ENCODE data around the gene MATN3.
"Not testable (repeated sequence)": the region's sequence is repeated elsewhere in the genome, so short reads cannot be mapped to it uniquely, and the experiment has no call there.

The MATN3 gene, protein sequence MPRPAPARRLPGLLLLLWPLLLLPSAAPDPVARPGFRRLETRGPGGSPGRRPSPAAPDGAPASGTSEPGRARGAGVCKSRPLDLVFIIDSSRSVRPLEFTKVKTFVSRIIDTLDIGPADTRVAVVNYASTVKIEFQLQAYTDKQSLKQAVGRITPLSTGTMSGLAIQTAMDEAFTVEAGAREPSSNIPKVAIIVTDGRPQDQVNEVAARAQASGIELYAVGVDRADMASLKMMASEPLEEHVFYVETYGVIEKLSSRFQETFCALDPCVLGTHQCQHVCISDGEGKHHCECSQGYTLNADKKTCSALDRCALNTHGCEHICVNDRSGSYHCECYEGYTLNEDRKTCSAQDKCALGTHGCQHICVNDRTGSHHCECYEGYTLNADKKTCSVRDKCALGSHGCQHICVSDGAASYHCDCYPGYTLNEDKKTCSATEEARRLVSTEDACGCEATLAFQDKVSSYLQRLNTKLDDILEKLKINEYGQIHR

DNA sequence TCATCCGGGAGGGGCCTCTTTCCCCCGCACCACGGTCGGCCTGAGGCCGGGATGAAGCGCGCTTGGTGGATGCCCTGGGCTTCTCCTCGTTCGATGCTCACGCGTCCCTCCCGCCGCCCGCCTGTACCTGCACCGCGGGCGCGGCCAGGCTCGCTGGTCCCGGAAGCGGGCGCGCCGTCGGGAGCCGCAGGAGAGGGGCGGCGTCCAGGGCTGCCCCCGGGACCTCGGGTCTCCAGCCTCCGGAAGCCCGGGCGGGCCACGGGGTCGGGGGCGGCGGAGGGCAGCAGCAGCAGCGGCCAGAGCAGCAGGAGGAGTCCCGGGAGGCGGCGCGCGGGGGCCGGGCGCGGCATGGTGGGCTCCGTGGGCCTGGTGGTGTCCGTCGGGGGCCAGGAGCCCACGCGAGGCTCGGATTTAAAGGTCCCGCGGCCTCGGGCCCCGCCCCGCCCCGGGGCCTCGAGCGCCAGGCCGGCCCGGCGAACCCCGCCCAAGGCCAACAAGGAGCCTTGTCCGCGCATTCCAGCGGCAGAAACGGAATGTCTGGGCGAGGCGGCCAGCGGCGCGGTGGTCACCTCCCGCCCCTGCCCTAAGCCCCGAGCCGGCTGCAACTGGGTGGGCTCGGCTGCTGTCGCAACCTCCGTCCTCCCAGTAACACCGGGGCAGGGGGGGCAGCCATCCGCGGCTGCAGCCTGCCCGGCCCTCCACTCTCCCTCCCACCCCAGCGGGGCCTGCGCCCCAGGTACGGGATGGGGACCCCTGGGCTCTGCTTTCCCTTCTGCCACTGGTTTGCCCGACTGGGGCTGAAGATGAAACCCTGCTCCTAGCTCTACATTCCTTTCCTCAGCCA is at the start of gene MATN3:
TSS of gene MATN3 (minus strand) at position 387 of the 844 bp plus-strand sequence. CDS start at position 350, 37 bp downstream.
- DNase-seq (ENCODE audit: low spot score): peak; percentile 91

DNA sequence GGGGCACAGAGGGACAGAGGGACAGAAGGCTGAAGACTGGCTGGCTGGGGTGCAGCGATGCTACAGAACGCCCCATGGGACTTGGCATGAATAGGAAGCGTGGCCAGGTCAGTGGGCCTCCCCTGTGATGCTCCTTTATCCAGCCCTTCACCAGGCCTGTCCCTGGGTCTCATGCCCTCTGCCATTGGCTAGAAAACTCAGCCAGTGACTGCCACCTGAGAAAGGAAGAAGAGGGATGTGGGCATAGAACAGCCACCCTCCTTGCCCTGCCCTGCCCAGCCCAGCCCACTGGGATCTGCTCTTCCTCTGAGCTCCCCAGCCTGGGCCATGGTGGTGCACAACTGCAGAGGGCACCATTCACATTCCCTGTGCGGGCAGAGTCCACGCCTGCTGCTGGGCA is 49.5 kb upstream of the MATN3 start:
- no peak for DNase-seq (ENCODE audit: low spot score)

DNA sequence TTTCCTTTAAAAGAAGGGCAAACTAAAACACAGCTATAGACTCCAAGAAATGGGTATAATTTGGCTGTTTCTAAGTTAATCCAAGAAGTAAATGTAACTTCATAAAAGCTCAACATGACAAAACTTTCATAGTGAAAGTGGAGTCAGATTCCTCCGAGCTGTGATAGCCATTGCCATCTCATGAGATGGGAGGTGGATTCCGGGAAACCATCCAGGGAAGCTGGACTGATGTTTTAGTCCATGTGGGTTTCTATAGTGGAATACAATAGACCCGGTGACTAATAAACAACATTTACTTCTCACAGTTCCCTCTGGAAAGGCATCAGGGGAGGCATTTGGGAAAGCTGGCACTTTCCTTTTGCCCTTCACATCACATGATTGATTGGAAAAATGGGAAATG is 49.0 kb upstream of the MATN3 start:
- no peak for DNase-seq (ENCODE audit: low spot score)

DNA sequence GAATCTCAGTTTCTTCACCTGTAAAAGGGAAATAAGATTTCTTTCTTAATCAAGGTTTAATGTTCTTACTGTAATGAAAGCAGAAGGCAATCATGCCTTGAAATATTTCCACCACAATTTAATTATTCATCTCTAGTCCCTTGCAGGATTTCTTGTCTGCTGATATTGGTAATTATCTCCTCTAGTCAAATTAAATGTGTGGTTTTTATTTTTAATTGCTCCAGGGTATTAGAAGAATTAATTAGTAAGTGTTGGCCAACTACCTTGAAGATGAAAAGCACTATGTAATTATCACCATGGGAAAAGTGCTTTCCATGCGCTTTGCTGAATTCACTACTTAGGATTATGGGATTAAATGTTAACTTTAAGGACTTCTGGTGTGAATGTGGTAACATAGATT is 47.6 kb upstream of the MATN3 start:
- no peak for DNase-seq (ENCODE audit: low spot score)

DNA sequence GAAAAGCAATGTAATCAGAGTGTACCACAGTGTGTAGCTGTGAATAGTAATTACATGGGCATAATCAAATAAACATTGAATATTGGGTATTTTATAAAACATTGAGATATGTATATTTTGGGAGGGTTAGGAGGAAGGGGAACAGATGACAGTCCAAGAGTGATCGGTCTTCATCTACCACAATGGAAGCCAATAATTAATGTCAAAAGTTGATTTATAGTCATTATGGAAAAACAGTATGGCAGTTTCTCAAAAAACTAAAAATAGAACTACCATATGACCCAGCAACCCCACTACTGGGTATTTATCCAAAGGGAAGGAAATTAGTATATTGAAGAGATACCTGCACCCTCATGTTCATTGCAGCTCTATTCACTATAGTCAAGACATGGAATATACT is 44.8 kb upstream of the MATN3 start:
- DNase-seq (ENCODE audit: low spot score): no peak

DNA sequence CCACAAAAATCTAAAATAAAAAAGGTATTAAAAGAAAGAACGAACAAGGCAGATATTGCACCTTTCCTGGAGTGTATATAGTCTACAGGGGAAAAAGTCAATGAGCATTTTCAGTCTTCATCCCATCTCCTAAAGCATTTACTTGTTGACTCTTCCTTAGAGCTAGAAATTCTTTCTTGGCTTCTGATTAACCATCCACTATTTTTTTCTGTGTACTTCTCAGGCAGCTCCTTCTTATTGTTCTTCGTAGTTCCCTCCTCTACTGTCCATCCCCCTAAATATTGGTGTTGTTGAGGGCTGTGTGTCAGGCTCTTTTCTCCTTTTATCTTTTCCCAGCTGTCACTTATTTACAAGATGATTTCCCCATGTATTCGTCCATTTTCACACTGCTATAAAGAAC is 42.5 kb upstream of the MATN3 start:
- DNase-seq (ENCODE audit: low spot score): no peak

DNA sequence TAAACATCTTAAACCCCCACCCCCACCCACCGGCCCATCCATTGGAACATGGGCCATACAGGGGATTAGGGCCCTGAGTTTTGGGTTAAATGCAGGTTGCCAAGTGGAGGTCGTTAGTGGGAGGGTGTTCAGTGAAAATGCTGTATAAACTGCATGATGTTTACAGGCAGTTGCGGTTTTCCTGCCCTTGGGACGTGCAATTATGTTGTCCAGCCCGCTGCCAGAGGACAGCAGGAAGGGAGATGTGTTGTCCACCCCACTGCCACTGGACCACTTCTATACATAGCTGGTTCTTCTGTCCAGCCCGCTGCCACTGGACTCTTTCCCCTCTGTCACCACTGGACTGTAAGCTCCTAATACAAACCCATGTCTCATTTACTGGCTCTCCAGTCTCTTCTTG is 41.7 kb upstream of the MATN3 start:
- DNase-seq (ENCODE audit: low spot score): no peak

DNA sequence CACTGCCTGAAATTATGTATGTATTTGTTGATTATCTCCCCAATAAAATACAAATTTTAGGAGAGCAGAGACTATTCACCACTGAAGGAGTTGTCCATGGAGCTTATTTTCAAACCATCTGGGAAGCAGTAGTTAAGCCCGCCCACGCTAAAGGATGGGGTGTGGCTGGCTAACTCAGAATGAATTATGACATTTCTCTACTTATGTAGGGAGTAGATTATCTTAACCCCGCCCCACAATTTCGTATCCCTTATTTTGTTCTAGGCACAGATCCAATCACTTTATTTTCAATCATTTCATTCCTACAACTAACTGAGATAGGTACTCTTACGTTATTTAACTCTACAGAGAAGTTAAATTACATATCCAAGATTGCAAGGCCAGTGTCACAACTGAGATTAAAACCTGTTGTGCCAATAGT is 40.4 kb upstream of the MATN3 start:
- DNase-seq (ENCODE audit: low spot score): peak; percentile 40

DNA sequence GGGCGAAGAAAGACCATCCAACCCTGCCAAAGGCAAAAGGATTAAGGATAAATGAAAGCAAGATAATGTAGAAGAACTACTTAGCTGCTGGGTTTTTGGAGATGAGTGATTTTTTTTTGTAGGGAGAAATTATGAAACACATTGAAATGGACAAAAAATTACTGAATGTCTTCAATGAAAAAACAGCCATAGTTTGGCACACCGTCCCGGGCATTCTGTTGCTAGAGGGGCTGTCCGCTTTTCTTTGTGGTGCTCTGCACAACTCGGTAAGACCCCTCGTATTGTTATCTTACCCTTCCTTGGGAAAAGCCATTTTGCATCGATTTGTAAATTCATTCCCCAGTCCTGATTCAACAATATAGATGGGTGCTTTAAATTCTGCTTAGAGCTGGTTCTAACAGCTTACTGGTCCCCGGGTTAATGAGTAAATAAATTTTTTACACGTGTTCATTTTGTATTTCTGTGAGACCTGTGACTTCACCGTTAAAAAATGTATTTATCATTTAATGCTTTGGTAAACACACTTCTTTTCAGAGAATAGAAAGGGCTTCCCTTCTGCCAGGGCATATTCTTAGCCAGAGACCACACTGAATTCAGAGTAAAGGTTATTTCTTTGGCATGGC is 39.9 kb upstream of the MATN3 start:
- no peak for DNase-seq (ENCODE audit: low spot score)

DNA sequence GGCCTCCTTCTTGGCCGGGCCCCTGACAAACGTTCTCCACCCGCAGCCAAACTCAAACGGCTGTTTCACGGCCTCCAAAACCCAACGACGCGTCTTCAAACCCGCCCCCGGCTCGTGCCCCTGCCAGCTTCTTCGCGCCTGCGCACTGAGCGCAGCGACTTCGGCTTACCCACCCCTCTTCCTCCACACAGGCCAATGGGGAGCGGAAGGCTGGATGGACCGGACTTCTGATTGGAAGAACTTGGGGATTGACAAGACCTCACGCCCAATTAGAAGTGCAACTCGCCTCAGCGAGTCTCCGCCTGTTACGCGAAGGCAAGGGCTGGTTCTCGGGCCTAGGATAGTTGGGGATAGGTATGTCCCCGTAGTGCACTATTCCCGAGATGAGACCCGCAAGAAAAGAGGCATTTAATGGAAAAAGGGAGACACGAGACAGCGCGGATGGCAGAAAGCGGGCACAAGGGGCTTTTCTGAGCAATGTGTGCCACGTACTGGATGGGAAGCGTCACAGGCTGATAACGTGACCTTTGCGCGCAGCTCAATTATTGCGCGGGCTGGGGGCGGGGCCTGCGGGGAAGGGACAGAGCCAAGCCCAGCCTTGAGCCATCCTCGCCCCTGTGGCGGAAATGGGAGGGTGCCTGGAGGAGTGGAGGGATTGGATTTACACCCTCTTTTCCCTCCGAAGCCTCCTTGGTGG is 39.2 kb upstream of the MATN3 start, which contains the start of gene LAPTM4A:
TSS of gene LAPTM4A (minus strand) at position 97 of the 697 bp plus-strand sequence. CDS start 108 bp downstream, outside the sequence.
- DNase-seq (ENCODE audit: low spot score): peak; percentile 96

DNA sequence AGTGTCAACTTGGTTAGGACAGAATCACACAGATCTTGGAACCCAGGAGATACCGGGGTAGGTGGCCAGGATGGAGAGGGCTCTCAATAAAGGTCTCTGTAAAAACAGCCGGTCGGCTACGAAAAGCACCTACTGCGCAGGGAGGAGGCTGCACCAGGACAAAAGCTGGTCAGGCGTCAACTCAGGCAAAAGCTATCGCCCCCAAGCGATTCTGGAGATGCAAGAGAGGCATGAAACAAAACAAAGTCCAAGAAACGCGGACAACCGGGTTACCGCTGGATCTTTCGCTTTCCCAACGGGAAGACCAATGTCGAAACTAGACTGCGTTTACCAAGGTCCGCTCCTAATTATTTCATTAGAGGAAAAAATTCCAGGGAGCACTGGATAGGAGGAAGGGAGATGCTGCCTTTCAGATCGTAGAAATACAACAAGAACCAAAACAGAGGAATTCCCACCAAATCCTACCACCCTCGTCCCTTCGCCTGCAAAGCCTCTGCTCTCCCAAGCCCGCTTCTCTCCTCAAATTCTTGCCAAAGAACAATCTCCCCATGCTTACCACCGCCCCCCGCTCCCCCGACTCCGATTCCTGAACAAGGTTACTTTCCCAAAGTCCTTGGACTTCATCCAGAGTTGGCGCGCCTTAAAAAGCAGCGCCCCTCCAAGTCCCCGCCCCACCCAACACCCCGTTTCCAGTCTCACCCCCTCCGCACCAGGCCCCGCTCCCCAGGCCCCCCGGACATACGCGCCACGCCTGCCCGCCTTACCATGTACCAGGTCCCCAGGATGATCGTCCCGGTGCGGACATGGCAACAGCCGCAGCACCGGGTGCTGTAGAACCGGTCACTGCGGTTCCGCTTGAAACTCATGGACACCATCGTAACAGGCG is 38.4 kb upstream of the MATN3 start:
- DNase-seq (ENCODE audit: low spot score): peak; percentile 38

DNA sequence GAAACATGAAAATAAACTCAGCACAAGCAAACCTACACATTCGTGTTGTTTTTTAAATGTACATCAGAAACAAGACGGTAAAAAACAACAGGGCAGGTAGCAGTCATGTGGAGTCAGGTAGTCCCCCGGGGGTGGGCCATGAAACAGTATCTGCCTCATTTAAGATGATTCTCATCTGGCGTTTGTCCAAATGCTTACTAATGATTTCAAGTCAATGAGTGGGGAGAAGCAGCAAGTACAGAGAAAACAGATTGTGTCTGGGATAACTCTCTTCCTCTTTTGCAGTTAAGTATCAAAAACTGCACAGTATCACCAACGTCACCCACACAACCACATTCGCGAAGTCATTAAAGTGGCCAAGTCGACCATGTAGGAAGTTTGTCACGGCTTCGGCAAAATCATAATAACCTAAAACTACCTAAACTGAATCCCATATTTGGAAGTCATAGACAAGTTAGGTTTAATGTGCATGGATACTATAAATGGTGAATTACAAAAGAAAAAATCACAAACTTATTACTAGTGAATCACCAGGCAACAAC is 37.7 kb upstream of the MATN3 start:
- no peak for DNase-seq (ENCODE audit: low spot score)

DNA sequence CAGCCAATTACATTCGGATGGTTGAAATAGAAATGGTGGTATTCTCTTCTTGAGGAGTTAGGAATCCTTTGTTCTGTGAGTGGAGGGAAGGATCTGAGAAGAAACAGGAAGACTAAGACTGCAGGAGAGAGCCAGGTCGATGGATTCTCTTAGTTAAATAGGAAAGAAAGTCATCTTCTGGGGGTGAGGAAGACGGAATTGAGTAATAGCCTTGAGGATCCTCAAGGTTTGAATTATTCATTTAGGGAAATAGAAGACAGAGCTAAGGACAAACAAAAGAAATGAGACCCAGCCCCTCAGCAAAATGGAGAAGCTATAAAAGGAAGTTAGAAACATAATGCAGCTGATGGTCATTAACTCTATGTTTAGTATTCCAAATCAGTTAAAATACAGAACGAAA is 37.2 kb upstream of the MATN3 start:
- DNase-seq (ENCODE audit: low spot score): no peak

DNA sequence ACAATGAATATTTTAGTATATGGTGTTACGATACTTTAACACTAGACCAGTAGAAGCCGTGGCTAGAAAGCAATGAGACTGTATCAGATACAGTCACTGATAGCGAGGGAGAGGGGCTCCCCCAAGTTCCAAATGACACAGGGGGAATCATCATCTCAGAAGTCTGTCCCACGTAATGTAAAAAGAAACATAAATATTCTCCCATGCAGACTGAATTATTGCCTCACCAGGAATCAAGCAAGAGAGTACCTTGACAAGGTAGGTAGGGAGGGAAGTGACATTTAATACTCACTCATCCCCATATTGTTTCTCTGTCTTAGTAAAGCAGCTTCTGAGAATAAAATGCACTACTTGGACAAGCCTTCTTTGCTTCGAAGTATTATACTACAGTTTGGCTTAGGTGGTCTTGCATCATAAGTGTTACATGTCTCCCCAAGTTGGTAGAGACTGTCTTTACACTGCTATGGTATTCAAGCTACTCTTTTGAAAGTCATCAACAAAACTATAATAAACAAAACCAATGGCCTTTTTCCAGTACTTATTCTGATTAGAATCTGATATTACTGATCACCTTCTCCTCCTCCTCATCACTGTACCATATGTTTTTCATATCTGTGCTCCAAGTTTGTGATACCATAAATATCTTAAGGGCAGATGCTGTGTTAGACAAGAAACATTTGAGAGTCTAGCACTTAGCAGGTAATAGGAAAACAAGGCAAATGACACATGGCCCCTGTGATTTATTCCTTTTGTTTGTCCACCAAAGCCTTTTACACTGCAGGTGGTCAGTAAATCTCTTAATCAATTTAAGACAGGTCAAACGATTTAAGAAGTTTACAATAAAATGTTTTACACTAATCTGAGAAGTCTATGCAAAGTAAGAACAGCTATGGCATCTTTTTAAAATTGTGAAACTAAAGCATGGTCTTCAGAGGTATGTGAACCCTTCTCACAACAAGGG is 36.3 kb upstream of the MATN3 start:
- no peak for DNase-seq (ENCODE audit: low spot score)

DNA sequence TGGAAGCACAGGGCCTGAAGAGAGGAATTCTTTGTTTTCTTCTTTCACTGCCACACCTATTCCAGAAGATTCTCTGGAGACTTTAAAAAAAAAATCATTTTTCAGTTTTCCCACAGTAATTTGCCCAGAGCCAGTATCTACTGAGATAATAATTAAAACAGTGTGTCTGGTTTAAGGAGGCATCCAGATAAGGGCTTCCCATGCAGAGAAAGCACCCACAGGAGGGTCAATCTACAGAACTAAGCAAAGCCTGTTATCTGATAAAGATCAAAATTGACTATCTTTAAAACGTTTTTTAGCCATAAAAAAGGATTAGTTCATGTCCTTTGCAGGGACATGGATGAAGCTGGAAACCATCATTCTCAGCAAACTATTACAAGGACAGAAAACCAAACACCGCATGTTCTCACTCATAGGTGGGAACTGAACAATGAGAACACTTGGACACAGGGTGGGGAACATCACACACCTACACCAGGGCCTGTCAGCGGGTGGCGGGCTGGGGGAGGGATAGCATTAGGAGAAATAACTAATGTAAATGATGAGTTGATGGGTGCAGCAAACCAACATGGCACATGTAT is 33.3 kb upstream of the MATN3 start:
- not testable (repeated sequence) for DNase-seq (ENCODE audit: low spot score)

DNA sequence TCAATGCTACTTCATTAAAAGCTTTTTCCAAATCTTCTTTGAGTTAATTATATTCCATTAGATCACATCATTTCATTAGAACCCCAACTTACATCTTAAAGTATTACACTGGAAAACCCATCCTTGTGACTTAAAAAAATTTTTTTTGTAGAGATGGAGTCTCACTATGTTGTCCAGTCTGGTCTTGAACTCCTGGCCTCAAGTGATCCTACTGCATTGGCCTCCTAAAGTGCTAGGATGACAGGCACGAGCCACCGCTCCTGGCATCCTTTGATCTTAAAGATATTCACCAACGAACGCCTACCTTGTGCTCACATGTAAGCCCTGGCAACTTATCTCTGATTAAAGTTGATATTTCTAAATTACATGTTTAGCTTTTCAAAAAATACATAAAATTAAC is 32.3 kb upstream of the MATN3 start:
- DNase-seq (ENCODE audit: low spot score): no peak

DNA sequence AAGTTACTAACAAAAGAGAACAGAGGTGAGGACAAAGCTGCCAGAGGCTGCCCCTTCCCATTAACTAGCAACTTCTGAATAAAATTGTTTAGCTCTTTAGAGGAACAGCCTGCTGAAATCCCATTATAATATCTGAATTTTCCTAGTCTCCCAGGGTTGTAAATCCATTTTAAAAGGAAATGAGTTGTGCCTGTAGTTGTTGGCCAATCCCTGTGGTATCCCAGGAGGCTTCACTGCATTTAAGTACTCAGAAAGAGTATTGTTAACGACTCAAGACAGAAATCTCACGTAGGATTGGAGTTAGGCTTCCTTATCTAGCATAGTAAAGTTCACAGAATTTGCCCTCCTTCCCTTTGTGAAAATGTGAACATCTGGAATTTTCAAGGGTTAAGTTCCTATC is 30.1 kb upstream of the MATN3 start:
- DNase-seq (ENCODE audit: low spot score): no peak

DNA sequence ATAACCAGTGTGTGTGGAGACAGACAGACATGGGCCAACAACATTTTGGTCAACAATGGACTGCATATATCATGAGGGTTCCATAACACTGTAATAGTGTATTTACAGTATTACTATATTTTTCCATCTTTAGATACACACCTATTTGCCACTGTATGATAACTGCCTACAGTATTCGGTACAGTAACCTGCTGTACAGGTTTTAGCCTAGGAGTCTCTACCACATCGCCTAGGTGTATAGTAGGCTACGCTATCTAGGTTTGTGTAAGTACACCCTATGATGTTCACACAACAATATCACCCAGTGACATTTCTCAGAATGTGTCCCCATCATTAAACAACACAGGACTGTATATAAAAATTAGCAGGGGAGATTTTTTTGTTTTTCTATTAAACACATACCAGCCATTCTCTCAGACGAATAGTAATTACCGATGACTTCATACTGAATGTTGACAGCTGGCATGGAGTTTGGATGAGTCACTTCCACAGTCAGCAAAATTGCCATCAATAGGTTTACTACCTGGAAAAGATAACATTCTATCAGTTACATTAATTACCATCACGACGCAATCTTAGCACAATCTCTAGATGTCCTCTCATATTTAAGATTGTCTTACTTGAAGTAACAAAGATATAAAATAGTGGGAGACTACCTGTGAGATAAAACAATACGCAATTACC is 28.2 kb upstream of the MATN3 start:
- no peak for DNase-seq (ENCODE audit: low spot score)
